K562 (cell line): ENCODE data around the gene RNF144A. TPM values are rescaled to one million over a fixed set of nuclear protein-coding genes. Genes with fewer than 3 reads are reported as not detected.

Experiments
- CBX2 ChIP-seq: fragments of 200-600 bp; sonication (generic); IDR thresholded peaks from one replicate; pipeline ENCODE4 v1.6.1; 2012; ENCODE audit warnings: mild to moderate bottlenecking, low read length, inconsistent platforms; ENCODE audit not compliant: insufficient read depth, poor library complexity, severe bottlenecking
- CREM ChIP-seq: IDR thresholded peaks from 2 replicates; pipeline ENCODE4 v1.6.1; 2014; ENCODE audit warnings: antibody characterized with exemption, low read depth
- GTF2F1 ChIP-seq: IDR thresholded peaks from 2 replicates; pipeline ENCODE4 v1.6.1; 2011; ENCODE audit warnings: low read depth, low read length, improper control_type of control experiment
- HDAC3 ChIP-seq: fragments of 450-650 bp; IDR thresholded peaks from 2 replicates; pipeline ENCODE4 v1.6.1; 2018; ENCODE audit warnings: borderline replicate concordance, mild to moderate bottlenecking, moderate library complexity; ENCODE audit not compliant: partially characterized antibody
- HLTF ChIP-seq: fragments of 450-650 bp; IDR thresholded peaks from 2 replicates; pipeline ENCODE4 v1.6.1; 2016
- IFI16 ChIP-seq: fragments of 250-450 bp; sonication (Bioruptor Pico); IDR thresholded peaks from 2 replicates; pipeline ENCODE4 v2.1.2; 2022; ENCODE audit warnings: mild to moderate bottlenecking, inconsistent platforms
- KLF13 ChIP-seq: fragments of 450-650 bp; IDR thresholded peaks from 2 replicates; pipeline ENCODE4 v1.6.1; 2016; ENCODE audit warnings: missing genetic modification characterization, low read depth, mild to moderate bottlenecking, missing compliant biosample characterization, moderate library complexity, borderline replicate concordance
- MCM2 ChIP-seq: fragments of 450-650 bp; IDR thresholded peaks from 2 replicates; pipeline ENCODE4 v1.6.1; 2017; ENCODE audit warnings: low read depth, mild to moderate bottlenecking
- SIN3B ChIP-seq: fragments of 450-650 bp; IDR thresholded peaks from 2 replicates; pipeline ENCODE4 v1.6.1; 2017; ENCODE audit warnings: low read depth, mild to moderate bottlenecking, moderate library complexity
- TAF7 ChIP-seq: fragments of 450-650 bp; IDR thresholded peaks from 2 replicates; pipeline ENCODE4 v1.6.1; 2016; ENCODE audit warnings: missing genetic modification characterization, missing compliant biosample characterization
- TBP ChIP-seq: optimal IDR thresholded peaks from 2 replicates; pipeline ENCODE3; 2011; ENCODE audit warnings: low read depth, low read length, improper control_type of control experiment
- TCFL5 ChIP-seq: fragments of 250-450 bp; sonication (Bioruptor Pico); conservative IDR thresholded peaks from 2 replicates; pipeline ENCODE4 v1.6.1; 2021; ENCODE audit warnings: mild to moderate bottlenecking, moderate library complexity, matching md5 sums
- ZNF12 ChIP-seq: sonication (generic); formaldehyde crosslinking; IDR thresholded peaks from 2 replicates; pipeline ENCODE4 v1.4.0; 2020; ENCODE audit warnings: mild to moderate bottlenecking, missing genetic modification reagents
- ZNF23 ChIP-seq: fragments of 250-450 bp; sonication (Bioruptor Pico); IDR thresholded peaks from 2 replicates; pipeline ENCODE4 v1.4.0; 2020; ENCODE audit warnings: mild to moderate bottlenecking
- ZNF445 ChIP-seq: fragments of 250-450 bp; sonication (Bioruptor Pico); IDR thresholded peaks from 2 replicates; pipeline ENCODE4 v1.4.0; 2020; ENCODE audit warnings: low read depth, mild to moderate bottlenecking, moderate library complexity
- polyA plus RNA-seq, 8 experiments: library from polyadenylated mRNA; depleted of rRNA in 4 of 8; stranded (reverse) in 5 of 8; unstranded in 3 of 8; fragments of >200 nt; fragmentation: Nextera tagmentation in 2 of 8; fragmentation: Illumina TruSeq in 1 of 8; extraction: Ambion mirVana in 2 of 8; extraction: Trizol in 1 of 8; gene quantifications; 2 replicates each; pipeline versions ENCODE4 v1.2.1 to v1.2.3, GENCODE V29; 2011 to 2014; ENCODE audit warnings: inconsistent platforms in 1 of 8, missing spikeins in 1 of 8
- total RNA-seq, 7 experiments: library from RNA; depleted of rRNA in 6 of 7; stranded (reverse); fragments of >200 nt in 6 of 7; fragmentation: Illumina TruSeq in 2 of 7; extraction: Trizol in 2 of 7; gene quantifications; 2 replicates each; pipeline versions ENCODE4 v1.2.1 to v1.2.3, GENCODE V29; 2011 to 2021; ENCODE audit warnings: low replicate concordance in 1 of 7
- TF ChIP-seq, protein P1 (sequence below), 2 experiments: fragments of 450-650 bp; formaldehyde crosslinking in 1 of 2; IDR thresholded peaks; 2 replicates each; pipeline versions ENCODE4 v1.4.0 to v1.6.1; 2014 to 2020; ENCODE audit warnings: mild to moderate bottlenecking in 2 of 2, borderline replicate concordance in 1 of 2, low read depth in 1 of 2
- TF ChIP-seq, protein P2 (sequence below): sonication (generic); formaldehyde crosslinking; IDR thresholded peaks from 2 replicates; pipeline ENCODE4 v1.8.0; 2022; ENCODE audit warnings: mild to moderate bottlenecking, low read depth, missing genetic modification reagents

Gene RNF144A
- total and polyA plus RNA-seq, 9 of the 15 experiments (the other 6 are each of a cell fraction or from before 2014, with no cell fraction given), result 0.96 to 11.3 (median 6.2) TPM

DNA sequence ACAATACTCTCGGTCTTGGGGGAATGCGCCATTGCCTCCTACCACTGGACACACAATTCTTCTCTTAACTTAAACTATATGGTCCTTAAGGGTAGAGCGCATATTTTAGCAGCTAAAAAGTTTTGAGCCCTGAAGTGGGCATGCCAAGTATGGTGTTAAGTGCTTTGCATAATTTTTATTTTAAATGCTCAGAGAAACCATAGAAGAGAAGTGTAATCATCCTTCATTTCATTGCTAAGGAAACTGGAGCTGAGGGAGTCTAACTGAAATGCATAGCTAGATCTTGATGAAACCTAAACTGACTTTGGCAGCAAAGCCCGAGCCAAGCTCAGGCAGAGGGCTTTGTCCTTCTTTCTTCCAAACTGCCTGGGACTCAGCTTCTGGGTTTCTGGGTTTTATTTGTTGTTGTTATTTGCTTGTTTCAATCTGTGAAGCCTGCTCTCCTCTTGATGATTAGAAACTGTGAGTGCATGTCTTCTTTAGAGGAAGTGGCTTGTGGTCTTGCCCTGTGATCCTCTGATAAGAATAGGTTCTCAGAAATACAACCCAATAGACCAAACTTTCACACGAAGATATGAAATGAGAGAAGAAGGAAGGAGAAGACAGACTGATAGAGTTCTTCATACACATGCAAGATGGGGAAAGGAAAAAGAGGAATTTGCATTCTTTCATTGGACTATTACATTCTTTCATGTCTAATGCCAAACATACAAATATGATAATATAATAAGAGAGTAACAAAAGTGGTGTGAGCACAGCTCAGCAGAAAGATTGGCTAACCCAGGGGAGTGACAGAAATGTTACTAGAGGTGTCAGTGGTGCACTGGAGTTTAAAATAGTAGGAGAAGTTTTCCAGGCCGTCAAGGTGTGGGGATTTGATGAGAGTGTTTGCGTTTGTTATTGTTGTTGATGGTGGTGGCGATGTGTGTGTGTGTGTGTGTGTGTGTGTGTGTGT lies 7.5 kb upstream of the RNF144A start (continued):
- peak; percentile 57 for TF ChIP-seq CREM
- TF ChIP-seq GTF2F1, result no peak
- no peak for TF ChIP-seq HLTF
- peak; percentile 95 for TF ChIP-seq HDAC3
- no peak for TF ChIP-seq TBP
- no peak for TF ChIP-seq TAF7 (tag)
- TF ChIP-seq ZNF445 (CRISPR knock-in tag), result no peak
- TF ChIP-seq, protein P1, sequence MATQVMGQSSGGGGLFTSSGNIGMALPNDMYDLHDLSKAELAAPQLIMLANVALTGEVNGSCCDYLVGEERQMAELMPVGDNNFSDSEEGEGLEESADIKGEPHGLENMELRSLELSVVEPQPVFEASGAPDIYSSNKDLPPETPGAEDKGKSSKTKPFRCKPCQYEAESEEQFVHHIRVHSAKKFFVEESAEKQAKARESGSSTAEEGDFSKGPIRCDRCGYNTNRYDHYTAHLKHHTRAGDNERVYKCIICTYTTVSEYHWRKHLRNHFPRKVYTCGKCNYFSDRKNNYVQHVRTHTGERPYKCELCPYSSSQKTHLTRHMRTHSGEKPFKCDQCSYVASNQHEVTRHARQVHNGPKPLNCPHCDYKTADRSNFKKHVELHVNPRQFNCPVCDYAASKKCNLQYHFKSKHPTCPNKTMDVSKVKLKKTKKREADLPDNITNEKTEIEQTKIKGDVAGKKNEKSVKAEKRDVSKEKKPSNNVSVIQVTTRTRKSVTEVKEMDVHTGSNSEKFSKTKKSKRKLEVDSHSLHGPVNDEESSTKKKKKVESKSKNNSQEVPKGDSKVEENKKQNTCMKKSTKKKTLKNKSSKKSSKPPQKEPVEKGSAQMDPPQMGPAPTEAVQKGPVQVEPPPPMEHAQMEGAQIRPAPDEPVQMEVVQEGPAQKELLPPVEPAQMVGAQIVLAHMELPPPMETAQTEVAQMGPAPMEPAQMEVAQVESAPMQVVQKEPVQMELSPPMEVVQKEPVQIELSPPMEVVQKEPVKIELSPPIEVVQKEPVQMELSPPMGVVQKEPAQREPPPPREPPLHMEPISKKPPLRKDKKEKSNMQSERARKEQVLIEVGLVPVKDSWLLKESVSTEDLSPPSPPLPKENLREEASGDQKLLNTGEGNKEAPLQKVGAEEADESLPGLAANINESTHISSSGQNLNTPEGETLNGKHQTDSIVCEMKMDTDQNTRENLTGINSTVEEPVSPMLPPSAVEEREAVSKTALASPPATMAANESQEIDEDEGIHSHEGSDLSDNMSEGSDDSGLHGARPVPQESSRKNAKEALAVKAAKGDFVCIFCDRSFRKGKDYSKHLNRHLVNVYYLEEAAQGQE (IDR thresholded peaks at IDR 0.05; ENCODE audit: borderline replicate concordance), result 0 out of 2 replicates have a peak, but pooled peaks have one; percentile 20
- TF ChIP-seq, protein P1 (CRISPR knock-in tag; IDR thresholded peaks at IDR 0.05; ENCODE audit: low read depth), result no peak
- TF ChIP-seq, protein P2, sequence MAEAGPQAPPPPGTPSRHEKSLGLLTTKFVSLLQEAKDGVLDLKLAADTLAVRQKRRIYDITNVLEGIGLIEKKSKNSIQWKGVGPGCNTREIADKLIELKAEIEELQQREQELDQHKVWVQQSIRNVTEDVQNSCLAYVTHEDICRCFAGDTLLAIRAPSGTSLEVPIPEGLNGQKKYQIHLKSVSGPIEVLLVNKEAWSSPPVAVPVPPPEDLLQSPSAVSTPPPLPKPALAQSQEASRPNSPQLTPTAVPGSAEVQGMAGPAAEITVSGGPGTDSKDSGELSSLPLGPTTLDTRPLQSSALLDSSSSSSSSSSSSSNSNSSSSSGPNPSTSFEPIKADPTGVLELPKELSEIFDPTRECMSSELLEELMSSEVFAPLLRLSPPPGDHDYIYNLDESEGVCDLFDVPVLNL (CRISPR knock-in tag), result no peak
- no peak for TF ChIP-seq SIN3B
- no peak for TF ChIP-seq KLF13
- TF ChIP-seq MCM2, result no peak
- no peak for TF ChIP-seq TCFL5 (CRISPR knock-in tag)
- TF ChIP-seq IFI16 (CRISPR knock-in tag), result no peak
- TF ChIP-seq ZNF23 (CRISPR knock-in tag), result no peak
- no peak for TF ChIP-seq ZNF12 (CRISPR knock-in tag)
- no peak for TF ChIP-seq CBX2
